Heart right ventricle (tissue), 16 donors: ENCODE results near the gene NLRP8. TPM values are rescaled to one million over a fixed set of nuclear protein-coding genes. Genes with fewer than 3 reads are reported as not detected.
"Not testable (repeated sequence)": the region's sequence is repeated elsewhere in the genome, so short reads cannot be mapped to it uniquely, and the experiment has no call there.

Experiments
- ATAC-seq, 8 donors: fragments of 200-7000 bp; cut with Tn5 transposase; one replicate each; pipeline ENCODE4 v1.9.1; 2020; ENCODE audit warnings: mild to moderate bottlenecking in 8 of 8, moderate library complexity in 8 of 8, moderate number of reproducible peaks in 1 of 8
- DNase-seq, 2 donors: peaks; one replicate each; pipeline ENCODE4 v3.0.0-alpha.2; 2020
- H3K27ac ChIP-seq, 10 donors: fragments of 200-600 bp; sonication (generic) in 2 of 10; one replicate each; pipeline versions ENCODE4 v1.5.0 to v1.8.0; 2020 to 2022; ENCODE audit warnings: mild to moderate bottlenecking in 3 of 10
- H3K27me3 ChIP-seq, 7 donors: fragments of 200-600 bp; one replicate each; pipeline ENCODE4 v1.8.0; 2021 to 2022; ENCODE audit warnings: mild to moderate bottlenecking in 2 of 7
- H3K36me3 ChIP-seq, 9 donors: fragments of 200-600 bp; sonication (generic) in 1 of 9; one replicate each; pipeline versions ENCODE4 v1.5.0 to v1.8.0; 2020 to 2022; ENCODE audit warnings: mild to moderate bottlenecking in 2 of 9
- H3K4me1 ChIP-seq, 9 donors: fragments of 200-600 bp; sonication (generic) in 1 of 9; one replicate each; pipeline versions ENCODE4 v1.5.0 to v1.8.0; 2020 to 2022; ENCODE audit warnings: mild to moderate bottlenecking in 4 of 9
- H3K4me3 ChIP-seq, 10 donors: fragments of 200-600 bp; sonication (generic) in 2 of 10; one replicate each; pipeline versions ENCODE4 v1.5.0 to v1.8.0; 2020 to 2022; ENCODE audit warnings: mild to moderate bottlenecking in 7 of 10, moderate library complexity in 2 of 10
- H3K9me3 ChIP-seq, 11 donors: fragments of 200-600 bp in 10 of 11; sonication (generic) in 2 of 11; one replicate each; pipeline versions ENCODE4 v1.5.0 to v1.8.0; 2013 to 2022; ENCODE audit warnings: mild to moderate bottlenecking in 2 of 11, control low read depth in 1 of 11, moderate library complexity in 1 of 11
- CTCF ChIP-seq, 9 donors: fragments of 200-600 bp; sonication (generic) in 2 of 9; IDR thresholded peaks; one replicate each; pipeline versions ENCODE4 v1.5.0 to v1.8.0; 2021 to 2022; ENCODE audit warnings: antibody characterized with exemption in 9 of 9, mild to moderate bottlenecking in 5 of 9, moderate library complexity in 1 of 9
- WGBS, 2 donors: extraction: QIAGEN DNeasy Blood & Tissue Kit; methylation state at CpG; one replicate each; pipeline ENCODE4 v1.1.7; 2013; ENCODE audit warnings: inconsistent platforms in 1 of 2; 5-methylcytosine and 5-hydroxymethylcytosine counted together
- intact Hi-C, 10 donors: fragments of 100-400 bp; cut with DNase I; formaldehyde crosslinking; loops; one replicate each; pipeline versions ENCODE4 v1.11.1 to v1.14.2; 2022
- polyA plus RNA-seq, 2 donors: library from polyadenylated mRNA; stranded (reverse); fragments of 200-250 nt; gene quantifications; one replicate each; pipeline ENCODE4 v1.2.3, GENCODE V29; 2013
- total RNA-seq, 10 donors: library from RNA; stranded (reverse); fragmentation: NEBNext Ultra II Directional in 3 of 10; extraction: Animal tissue kit (Norgen Biotek cat#: 25700) in 3 of 10; gene quantifications; one replicate each; pipeline versions ENCODE4 v1.2.1 to v1.2.4, GENCODE V29; 2021 to 2023
- donor health status: Arrhythmogenic right ventricular cardiomyopathy.
- donor health status: ischemic (EF 13 %, LVEDD 7.1; RV severe dilation, severe dysfunction).
- donor health status: healthy with polysubstance abuse.
- donor health status: DM: no; HTN: yes; CAD: no.
- donor health status: DM: no; HTN: no; CAD: no.
- donor health status: ischemic (EF 25% LVEDD 6.9; RV normal size, moderate dysfunction).
- donor health status: ischemic (EF 25% LVEDD 5.7; RV mildly dilated, moderate dysfunction).
- donor health status: healthy.
- donor health status: DM: yes; HTN: yes; CAD: no.
- donor health status: Ischemic cardiomyopathy.
- donor health status: ischemic (EF 35%, LVEDD 5.7; RV mildly dilated, moderate dysfunction).
- donor health status: nonischemic (EF 11% LVEDD 7.7; RV severe dilation, severe dysfunction).
- donor health status: DM: yes; HTN: yes; CAD: no.
- donor health status: PGD.
- donor health status: ischemic (EF 29% LVEDD 5.4; RV normal size, mild dysfunction).
- donor health status: nonischemic (EF 23%, LVEDD 6.1; RV moderate dilation, normal function).

The NLRP8 gene
- total and polyA plus RNA-seq, 12 donors, result not detected

GRCh38 chr19:55990831-55991230 lies 43.2 kb downstream of the NLRP8 start:
- Histone ChIP-seq H3K36me3 (no peaks in the 10 kb centered on the region), H3K27me3 (peaks cover 0 to 3% (median 0%) of the 10 kb centered on the region in 7 donors), H3K4me3 (no peak overlapping the region), H3K27ac (no peak overlapping the region), H3K9me3 (peaks cover 0 to 9% (median 0%) of the 10 kb centered on the region in 11 donors), H3K4me1 (no peaks in the 10 kb centered on the region)
- DNase-seq (no peak), ATAC-seq (no peak)
- WGBS, 2 donors, result 78 to 82% methylated on average over 5 of the region's 5 CpGs
- no peak for TF ChIP-seq CTCF (IDR thresholded peaks at IDR 0.05)
- intact Hi-C loops, result no loop called here

GRCh38 chr19:55993492-55993891 lies 45.9 kb downstream of the NLRP8 start:
- Histone ChIP-seq H3K27ac (no peak overlapping the region), H3K9me3 (peaks cover 0 to 24% (median 0%) of the 10 kb centered on the region in 11 donors), H3K27me3 (no peaks in the 10 kb centered on the region), H3K36me3 (no peaks in the 10 kb centered on the region), H3K4me1 (no peaks in the 10 kb centered on the region), H3K4me3 (no peak overlapping the region)
- DNase-seq, result no peak
- TF ChIP-seq CTCF (IDR thresholded peaks at IDR 0.05), result no peak
- 33 to 36% methylated on average over 1 of the region's 1 CpG for WGBS, 2 donors
- ATAC-seq, result no peak
- intact Hi-C loops, result no loop called here

GRCh38 chr19:56014765-56015164 lies 67.1 kb downstream of the NLRP8 start:
- Histone ChIP-seq H3K9me3 (peaks cover 0 to 28% (median 0%) of the 10 kb centered on the region in 11 donors), H3K4me1 (no peaks in the 10 kb centered on the region), H3K27ac (no peak overlapping the region), H3K27me3 (peaks cover 0 to 10% (median 0%) of the 10 kb centered on the region in 7 donors), H3K4me3 (no peak overlapping the region), H3K36me3 (no peaks in the 10 kb centered on the region)
- intact Hi-C loops, result no loop called here
- no peak for TF ChIP-seq CTCF (IDR thresholded peaks at IDR 0.05)
- ATAC-seq (no peak), DNase-seq (no peak)
- WGBS, 2 donors, result 62 to 68% methylated on average over 1 of the region's 1 CpG

GRCh38 chr19:56015756-56016155 lies 68.1 kb downstream of the NLRP8 start:
- intact Hi-C loops, result no loop called here
- WGBS, 2 donors, result 25 to 39% methylated on average over 5 of the region's 5 CpGs
- no peaks in the 10 kb centered on the region for H3K4me1 ChIP-seq
- TF ChIP-seq CTCF (IDR thresholded peaks at IDR 0.05), result no peak
- ATAC-seq (no peak), DNase-seq (no peak)
- H3K36me3 ChIP-seq, result no peaks in the 10 kb centered on the region
- H3K9me3 ChIP-seq, result peaks cover 0 to 27% (median 0%) of the 10 kb centered on the region in 11 donors
- H3K4me3 ChIP-seq, result no peak overlapping the region
- H3K27me3 ChIP-seq, result peaks cover 0 to 10% (median 0%) of the 10 kb centered on the region in 7 donors
- no peak overlapping the region for H3K27ac ChIP-seq

- H3K36me3 ChIP-seq, intact Hi-C loops, H3K4me1 ChIP-seq, H3K27ac ChIP-seq, DNase-seq, ATAC-seq, H3K4me3 ChIP-seq, H3K27me3 ChIP-seq: not testable (repeated sequence)
- peaks cover 0 to 38% (median 0%) of the 10 kb centered on the region in 11 donors for H3K9me3 ChIP-seq
- 66 to 78% methylated on average over 1 to 2 of the region's 2 CpGs for WGBS, 2 donors
Measured at GRCh38 chr19:56019325-56019724, 71.7 kb downstream of the NLRP8 start.

GRCh38 chr19:56020355-56020975 lies 72.8 kb downstream of the NLRP8 start:
- H3K4me1 ChIP-seq, DNase-seq, H3K27ac ChIP-seq, intact Hi-C loops, H3K4me3 ChIP-seq, H3K36me3 ChIP-seq, H3K27me3 ChIP-seq, ATAC-seq: not testable (repeated sequence)
- 62 to 64% methylated on average over 7 of the region's 7 CpGs for WGBS, 2 donors
- H3K9me3 ChIP-seq, result peaks cover 0 to 38% (median 0%) of the 10 kb centered on the region in 11 donors
